Skin of body (tissue), 2 donors: ENCODE measurements around the gene AQP3. TPM values are rescaled to one million over a fixed set of nuclear protein-coding genes. Genes with fewer than 3 reads are reported as not detected.
"Not testable (repeated sequence)": the region's sequence is repeated elsewhere in the genome, so short reads cannot be mapped to it uniquely, and the experiment has no call there.

Source experiments
- DNase-seq: peaks from one replicate; lab custom pipeline; 2025; lab: John Stamatoyannopoulos, UW
- total RNA-seq: library from RNA; depleted of rRNA; stranded (reverse); fragments of >200 nt; gene quantifications from one replicate; pipeline ENCODE4 v1.2.3, GENCODE V29; 2014

AQP3 gene
- total RNA-seq, 1 donor from 2014 or later: 169 TPM

DNA sequence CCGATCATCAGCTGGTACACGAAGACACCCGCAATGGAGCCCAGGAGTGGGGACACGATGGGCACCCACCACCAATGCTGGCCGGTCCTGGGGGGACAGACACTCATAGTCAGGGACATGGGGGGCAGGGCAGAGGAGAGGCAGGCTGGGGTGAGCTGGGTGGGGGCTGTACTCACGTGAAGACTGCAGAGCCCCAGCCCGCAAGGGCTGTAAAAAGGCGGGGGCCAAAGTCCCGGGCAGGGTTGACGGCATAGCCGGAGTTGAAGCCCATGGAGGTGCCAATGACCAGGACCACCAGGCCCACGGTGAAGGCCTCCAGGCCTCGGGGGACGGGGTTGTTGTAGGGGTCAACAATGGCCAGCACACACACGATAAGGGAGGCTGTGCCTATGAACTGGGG, 5.3 kb downstream of the AQP3 start:
- DNase-seq: no peak

DNA sequence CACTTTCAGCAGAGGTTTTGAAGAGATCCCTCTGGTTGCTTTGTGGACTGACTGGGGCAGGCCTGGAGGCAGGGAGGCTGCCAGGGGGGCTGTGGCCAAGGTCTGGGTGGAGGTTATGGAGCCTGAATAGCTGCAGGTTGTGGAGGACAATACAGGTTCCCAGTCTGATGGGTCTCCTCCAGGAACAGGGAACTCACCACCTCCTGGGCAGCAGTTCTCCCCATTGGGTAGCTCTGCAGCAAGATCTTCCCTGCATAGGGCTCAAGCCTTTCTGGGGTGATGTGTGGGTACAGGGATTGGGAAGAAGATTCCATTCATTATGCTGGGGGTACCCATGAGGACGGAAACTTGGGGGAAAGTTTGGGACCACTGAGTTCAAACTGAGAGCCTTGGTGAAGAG, 6.8 kb downstream of the AQP3 start:
- no peak for DNase-seq

DNA sequence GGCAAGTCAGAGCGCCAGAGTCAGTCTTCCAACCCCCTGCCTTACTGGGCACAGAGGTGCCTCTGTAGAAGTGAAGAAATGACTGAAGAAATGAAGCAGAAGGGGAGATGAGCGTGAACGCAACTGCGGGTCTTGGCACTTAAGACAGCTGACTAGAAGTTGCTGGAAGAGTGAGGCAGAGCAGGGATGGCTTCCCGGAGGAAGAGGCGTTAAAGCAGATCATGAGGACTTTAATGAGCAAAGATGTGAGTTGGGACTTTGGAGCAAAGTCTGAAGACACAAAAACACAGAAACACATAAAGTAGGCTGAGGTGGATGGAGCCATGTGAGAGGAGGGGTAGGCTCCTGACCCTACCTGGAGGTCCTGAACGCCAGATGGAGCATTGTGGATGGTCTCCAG, 7.2 kb downstream of the AQP3 start:
- DNase-seq: no peak

DNA sequence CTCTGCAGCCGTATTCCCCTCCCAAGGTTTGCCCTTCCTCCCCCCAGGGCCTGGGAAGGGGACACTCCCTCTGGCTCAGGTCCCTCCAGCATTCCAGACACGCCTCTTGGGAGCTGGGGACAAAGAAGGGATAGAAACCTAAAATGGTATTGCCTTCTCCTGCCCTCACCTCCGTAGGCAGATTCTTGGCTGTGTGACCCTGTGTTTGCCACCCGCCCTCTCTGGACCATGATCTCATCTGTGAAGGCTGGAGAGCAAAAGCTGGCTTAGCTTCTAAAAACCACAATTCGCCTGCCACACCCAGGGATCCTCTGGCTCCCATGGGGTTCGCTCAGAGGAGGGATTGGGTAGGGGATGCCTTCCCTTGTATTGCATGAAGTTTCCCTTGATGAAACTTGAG, 7.7 kb downstream of the AQP3 start:
- no peak for DNase-seq

DNA sequence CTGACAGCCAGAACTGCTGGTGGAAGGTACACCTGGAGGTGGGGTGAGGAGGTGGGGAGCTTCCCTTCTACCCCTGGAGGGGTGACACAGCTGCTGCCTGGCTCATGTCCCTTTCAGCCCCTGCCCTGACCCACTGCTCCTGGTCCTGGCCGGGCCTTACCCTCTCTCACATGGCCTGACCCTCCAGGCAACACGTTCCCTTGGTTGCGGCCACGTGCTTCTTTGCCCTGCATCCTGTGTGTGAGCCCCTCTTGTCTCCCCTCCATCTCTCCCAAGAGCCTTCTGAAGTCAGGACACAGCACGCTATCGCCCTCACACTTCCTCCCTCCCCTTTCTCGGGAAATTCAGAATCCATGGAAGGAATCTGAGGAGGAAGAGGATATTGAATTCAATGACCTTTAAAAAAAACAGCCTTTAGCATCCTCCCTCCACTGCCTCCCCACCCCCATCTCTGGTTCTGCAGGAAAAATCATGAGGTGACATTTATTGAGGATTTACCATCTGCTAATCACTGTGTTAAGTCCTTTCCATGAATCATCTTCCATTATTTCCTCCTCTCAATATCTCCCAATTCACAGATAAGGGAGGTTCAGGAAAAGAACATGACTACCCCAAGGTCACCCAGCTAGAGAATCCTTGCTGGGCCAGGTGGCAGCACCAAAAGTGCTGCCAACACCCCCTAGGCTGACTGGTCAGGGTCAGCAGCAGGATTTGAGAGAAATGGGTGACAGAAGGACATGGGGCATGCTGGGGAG, 8.3 kb downstream of the AQP3 start:
- no peak for DNase-seq

DNA sequence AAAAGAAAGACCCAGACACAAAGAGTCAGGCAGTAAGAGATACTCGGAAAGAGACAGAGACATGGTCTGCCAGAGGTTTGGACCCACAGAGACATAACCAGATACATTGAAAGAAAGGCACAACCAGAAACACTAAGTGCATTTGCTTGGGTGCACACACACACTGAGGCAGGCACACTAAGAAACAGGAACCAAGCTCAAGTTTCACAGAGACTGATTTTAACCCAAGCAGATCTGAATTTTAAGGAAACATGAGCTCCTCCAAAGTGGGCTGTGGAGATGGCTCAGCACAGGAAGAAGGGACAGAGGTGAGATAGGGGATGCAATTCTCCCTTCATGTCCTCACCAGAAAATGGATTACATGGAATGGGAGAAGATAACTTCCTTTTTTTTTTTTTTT, 9.5 kb downstream of the AQP3 start:
- DNase-seq: no peak

DNA sequence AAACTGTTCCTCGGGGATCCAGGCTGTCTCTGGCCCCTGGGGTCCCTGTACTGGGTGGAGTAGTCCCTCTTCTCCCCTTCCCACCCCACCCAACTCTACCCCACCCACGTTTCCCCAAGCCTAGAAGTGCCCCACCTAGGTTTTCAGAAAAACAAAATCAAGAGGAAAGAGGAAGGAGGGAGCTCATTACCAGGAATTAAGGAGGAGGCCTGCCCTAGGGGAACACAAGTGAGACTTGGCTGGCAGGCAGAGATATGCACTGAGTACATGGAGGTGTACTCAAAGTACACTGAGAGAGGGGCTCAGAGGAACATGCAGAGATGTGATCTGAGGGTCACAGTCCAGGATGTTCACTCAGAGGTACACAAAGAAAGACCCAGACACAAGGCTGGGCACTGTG, 10.2 kb downstream of the AQP3 start:
- no peak for DNase-seq

DNA sequence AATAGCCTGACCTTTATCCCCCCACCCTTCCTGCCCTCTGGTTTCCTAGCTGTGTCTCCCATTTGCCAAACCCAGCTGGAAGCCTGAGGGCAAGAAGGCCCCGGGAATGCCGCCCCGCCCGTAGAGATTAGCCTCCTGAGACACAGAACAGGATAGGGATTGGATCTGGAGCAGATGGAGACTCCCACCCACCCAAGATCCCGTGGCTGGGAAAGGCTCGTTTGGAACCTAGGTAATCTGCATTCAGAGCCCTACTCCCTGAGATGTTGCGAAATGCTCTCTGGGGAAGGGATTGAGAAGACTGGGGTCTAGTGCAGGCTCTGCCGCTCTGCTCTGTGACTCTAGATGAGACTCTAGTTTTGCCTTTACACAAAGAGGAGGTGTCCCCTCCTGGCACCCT, 10.9 kb downstream of the AQP3 start:
- no peak for DNase-seq

DNA sequence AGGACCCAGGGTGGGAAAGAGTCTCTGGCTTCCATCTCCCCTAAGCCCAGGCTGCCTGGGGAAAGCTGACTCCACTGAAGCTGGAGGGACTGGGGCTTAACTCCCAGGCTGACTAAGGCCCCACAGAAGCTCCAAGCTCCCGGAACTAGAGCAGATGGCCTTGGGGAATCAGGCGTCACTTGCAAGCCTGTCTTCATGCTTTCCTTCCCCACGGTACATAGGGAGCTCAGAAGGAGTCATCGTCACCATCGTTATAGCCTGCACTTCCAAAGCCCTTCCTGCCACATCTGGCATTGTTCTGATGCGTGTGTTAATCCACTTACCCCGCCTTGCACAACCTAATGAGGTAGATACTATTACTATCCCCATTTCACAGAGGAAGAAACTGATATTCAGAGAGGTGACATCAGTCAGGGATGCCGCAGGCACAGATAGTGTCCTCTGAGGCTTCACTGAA, 11.5 kb downstream of the AQP3 start:
- DNase-seq: no peak

DNA sequence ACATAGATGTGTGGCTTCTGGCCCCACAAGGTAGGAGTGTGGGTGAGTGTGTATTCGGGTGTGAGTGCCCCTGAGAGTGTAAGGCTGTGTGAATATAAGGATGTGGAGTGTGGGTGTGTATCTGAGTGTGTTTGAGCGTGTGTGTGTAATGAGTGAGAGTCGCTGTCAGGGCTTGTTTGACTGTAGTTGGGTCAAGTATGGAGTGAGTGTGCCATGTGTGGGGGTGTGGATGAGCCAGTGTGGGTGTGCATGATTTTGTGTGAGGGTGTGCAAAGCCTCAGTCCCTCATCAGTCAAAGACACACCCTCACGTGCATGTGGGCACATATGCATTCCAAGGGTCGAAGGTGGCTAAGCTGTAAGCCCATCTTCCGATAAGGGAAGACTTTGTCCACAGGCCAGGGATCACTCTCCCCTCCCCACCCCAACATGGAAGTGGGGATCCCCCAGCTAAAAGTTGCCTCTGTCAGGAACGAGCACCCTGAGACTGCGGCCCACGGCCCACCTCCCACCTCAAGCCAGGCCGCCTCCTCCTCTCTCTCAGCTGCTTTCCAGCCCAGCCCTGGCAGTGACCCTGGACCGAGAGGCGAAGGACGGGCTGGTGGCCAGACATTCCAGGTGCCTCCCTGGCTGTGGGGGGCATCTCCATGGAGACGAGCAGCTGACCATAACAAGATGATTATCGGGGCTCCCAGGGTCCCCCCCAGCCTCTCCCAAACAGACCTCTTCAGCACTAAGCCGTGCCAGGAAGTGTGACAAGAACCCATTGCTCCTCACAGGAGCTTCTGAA, 12.9 kb downstream of the AQP3 start:
- DNase-seq: no peak

DNA sequence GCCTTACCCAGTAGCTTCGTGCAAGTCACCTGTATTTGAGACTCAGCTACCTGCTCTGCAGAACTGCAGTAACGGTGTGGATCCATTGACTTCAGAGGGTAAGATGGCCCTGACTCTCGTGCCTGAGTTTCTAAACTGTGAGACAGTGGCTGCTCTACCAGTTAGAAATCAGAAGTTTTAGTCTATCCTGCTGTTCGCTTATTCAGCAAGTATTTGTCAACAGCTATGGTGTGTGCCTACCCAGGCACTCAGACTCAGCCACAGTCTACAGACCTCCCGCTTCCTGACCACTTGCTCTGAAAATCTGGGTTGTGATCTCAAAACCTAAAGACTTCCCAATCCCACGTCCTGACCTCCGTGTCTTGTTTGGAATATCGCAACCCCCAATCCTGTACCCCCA, 13.5 kb downstream of the AQP3 start:
- no peak for DNase-seq

DNA sequence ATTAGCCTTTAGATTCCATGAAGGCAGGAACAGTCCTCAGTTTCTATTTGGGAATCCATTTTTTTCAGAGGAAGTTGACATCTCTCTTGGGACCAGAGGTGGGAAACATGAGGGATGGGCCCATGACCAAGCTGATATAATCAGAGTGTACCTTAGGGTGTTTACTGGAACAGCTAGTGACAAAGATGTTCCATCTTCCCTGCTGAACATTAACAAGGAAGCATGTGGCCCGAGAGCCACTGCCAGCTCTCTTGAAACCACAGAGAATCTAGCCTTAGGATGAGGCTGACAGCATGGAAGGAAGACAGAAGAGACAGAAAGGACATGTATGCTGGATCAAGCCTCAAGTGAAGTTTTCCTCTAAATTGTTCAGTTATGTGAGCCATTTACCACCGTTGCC, 16.0 kb downstream of the AQP3 start:
- no peak for DNase-seq

DNA sequence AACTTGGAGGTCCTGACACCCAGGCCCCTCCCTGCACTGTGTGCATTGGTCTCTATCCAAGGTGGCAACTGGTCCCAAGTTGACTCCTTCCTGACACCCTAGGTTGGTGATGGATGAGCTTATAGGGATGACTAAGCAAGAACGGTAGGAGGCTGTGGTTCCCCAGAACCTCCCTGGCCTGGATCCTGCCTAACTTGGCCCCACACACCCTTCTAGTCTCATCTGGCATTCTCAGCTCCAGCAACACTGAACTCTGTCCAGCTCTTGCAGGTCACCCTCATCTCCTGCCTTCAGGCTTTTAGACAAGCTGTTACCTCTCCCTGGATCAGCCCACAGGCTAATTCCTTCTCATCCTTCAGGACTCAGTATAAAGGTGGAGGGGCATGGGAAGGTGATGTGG, 16.5 kb downstream of the AQP3 start:
- DNase-seq: no peak

DNA sequence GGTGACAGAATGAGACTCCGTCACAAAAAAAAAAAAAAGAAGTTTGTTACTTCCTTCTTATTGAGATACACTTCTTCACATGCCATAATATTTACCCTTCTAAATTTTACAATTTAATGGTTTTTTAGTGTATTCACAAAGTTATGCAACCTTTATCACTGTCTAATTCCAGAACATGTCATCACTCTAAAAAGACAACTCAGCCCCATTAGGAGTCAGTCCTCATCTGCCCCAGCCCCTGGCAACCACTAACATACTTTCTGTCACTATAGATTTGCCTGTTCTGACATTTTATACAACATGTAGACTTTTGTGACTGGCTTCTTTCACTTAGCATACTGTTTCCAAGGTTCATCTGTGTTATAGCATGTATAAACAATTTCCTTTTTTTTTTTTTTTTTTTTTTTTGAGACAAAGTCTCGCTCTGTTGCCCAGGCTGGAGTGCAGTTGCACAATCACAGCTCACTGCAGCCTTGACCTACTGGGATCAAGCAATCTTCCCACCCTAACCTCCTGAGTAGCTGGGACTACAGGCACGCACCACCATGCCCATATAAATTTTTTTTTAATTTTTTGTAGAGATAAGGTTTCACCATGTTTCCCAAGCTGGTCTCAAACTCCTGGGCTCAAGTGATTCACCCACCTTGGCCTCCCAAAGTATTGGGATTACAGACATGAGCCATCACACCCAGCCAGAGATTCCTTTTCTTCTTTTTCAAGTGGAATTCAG, 18.0 kb downstream of the AQP3 start:
- no peak for DNase-seq

DNA sequence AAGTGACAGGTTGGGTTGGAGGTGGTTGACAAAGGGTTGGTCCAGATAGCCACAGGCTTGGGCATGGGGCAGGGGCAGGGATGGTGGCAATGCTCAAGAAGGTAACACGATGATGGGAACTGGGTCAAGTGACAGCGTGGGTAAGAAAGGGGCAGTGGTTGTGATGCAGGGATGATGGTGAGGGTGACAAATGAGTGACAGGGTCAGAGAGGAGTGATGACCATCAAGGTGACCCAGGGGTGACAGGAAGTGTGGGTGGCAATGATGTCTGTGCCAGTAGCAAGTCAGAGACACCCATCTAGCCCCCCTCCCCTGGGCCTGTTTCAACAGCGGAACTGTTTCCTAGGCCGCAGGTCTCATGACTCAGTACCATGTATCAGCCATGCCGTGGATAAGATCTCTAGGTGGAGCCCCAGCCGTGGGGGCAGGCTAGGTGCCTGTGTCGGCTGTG, 20.5 kb downstream of the AQP3 start:
- DNase-seq: no peak

DNA sequence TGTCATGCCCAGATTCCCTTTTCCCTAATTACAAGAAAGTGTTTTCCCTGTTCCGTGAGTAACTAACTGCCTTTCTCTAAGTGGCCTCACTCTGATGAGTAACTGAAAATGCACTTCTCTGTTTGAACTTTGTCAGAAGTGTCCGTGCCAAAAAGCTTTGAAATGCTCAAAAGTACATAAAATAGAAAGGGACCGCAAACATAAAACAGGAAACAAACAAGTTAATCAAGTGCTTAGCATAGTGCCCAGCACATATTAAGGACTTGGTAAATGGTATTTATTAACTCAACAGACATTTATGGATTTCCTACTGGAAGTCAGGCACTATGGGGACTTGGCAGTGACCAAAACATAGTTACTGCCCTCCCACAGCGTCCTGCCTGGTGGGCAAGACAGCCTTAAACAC, 22.3 kb downstream of the AQP3 start:
- DNase-seq: no peak

DNA sequence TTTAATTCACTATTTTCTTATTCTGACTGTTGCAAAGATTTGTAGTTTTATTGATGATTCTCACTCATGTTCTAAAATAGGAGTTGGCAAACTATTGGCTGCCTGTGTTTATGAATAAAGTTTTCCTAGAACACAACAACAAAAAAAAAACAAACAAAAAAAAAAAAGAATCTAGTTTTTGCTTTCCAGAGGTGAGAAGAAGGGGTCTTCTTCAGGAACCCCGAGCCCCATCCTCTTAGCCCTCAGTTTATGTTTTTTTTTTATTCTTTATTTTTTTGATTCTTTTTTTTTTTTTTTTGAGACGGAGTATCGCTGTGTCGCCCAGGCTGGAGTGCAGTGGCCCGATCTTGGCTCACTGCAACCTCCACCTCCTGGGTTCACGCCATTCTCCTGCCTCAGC, 22.9 kb downstream of the AQP3 start:
- not testable (repeated sequence) for DNase-seq

DNA sequence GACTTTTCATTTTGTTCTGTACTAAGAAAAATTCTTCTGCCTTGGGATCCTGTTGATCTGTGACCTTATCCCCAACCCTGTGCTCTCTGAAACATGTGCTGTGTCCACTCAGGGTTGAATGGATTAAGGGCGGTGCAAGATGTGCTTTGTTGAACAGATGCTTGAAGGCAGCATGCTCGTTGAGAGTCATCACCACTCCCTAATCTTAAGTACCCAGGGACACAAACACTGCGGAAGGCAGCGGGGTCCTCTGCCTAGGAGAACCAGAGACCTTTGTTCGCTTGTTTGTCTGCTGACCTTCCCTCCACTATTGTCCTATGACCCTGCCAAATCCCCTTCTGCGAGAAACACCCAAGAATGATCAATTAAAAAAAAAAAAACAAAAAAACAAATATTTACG, 23.4 kb downstream of the AQP3 start:
- DNase-seq: not testable (repeated sequence)

DNA sequence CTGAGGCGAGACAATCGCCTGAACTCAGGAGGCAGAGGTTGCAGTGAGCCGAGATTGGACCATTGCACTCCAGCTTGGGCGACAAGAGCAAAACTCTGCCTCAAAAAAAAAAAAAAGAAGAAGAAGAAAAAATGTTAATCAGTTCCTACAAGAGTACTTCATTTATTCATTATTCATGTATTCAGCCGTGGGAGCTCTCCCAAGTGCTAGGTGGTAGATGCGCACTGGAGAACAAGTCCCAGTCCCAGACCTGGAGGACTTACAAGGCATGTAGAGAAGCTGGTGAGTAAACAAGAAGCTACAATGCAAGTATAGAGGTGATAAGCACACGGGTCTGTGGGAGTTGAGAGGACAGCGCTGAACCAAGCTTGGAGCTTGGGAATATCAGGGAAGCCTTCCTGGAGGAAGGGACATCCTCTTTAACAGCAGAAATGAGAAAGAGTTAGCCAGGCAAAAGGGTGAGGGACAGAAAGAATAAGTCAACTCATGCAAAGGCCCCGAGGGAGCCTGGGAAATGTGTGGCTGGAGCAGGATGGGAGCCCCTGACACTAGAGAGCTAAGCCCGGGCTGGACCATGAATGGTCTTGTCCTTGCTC, 27.6 kb downstream of the AQP3 start:
- DNase-seq: no peak

DNA sequence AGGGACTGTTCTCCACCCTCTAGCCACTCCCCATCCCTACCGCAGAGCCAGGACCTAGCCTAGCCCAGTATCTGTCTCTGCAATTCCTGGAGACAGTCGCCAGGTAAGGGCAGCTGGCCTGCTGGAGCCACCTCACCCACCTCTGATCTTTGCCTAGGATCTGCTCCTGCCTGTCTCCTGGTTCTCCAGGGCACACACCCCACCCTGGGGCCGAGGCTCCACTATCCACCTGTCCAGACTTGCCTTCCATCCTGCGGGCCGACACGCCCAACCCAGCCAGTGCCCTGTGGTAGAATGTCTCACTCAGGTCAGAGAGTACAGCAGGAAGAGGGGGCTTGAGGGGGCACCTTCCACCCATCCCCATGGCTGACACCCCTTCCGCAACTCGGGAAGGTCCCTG, 29.3 kb downstream of the AQP3 start:
- DNase-seq: no peak

DNA sequence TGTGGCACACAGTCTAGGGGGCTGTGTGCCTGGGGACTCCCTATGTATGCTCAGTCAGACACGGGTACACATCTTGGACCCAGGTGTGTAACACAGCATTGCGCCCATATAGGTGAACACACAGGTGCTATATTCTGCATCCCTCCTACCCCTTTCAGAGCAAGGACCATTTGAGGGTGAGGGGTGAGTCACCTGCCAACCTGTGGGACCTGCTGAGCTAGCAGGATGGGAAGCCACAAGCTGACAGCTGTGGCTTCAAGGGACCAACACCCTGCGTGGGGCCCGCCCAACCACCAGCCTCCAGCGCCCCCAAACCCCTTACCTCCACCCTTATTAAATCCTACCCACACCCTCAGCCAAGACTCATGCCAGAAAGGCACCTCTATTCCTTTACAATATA, 30.4 kb downstream of the AQP3 start:
- no peak for DNase-seq

DNA sequence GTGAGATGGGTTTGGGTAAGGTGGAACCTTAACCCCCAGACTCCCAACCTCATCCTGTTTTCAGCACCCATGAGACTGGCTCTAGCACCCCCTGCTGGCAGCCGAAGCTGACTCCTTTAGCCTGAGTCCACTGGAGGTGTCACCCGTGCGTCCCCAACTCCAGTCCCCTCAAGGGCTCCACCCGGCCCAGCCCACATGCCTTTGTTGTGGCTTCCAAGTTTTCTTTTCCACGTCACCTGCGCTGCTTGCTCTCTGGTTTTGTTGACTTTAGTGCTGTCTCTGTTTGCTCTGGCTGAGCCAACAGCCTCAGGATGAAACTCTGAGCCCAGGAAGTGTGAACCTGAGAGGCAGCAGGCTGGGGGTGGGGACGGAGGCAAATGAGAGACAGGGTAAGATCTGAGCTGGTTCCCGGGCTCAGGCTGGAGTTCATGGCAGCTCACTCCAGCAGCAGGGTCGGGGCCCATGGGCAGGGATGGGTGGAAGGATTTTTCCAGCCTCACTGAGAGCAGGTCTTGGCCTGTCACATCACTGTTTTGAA, 31.8 kb downstream of the AQP3 start:
- DNase-seq: no peak
